K562 (cell line): ENCODE measurements around the gene ALDH8A1. TPM values are rescaled to one million over a fixed set of nuclear protein-coding genes. Genes with fewer than 3 reads are reported as not detected.

Source experiments
- ATAC-seq: fragments of 200-7000 bp; cut with Tn5 transposase; 3 replicates; pipeline ENCODE4 v1.9.1; 2020; ENCODE audit warnings: moderate library complexity
- BruUV-seq: library from RNA; stranded (reverse); fragments of 400-500 nt; replicated peaks from 2 replicates; lab custom pipeline; 2021; lab: Mats Ljungman, UMichigan
- CTCF ChIA-PET: fragments of 300-600 bp; formaldehyde crosslinking; extraction: SDS; loops from one replicate; lab custom pipeline; 2021; ENCODE audit warnings: low intra/inter-chr PET ratio; lab: Yijun Ruan, JAX
- POLR2A ChIA-PET: fragments of 300-600, 350-650 bp; sonication (Branson Sonifier 250); formaldehyde crosslinking; extraction: SDS; loops from one replicate; lab custom pipeline; 2021; ENCODE audit warnings: antibody characterized with exemption, inconsistent platforms; lab: Yijun Ruan, JAX
- DNase-seq, 4 experiments: peaks; one replicate each; pipeline versions ENCODE4 v3.0.0 to v3.0.0-alpha.2; 2011 to 2018; ENCODE audit warnings: low spot score in 3 of 4, mixed read lengths in 3 of 4; ENCODE audit errors: extremely low read depth in 1 of 4
- FAIRE-seq: peaks from 2 replicates; lab custom pipeline; 2011; peaks lifted over from hg19 to GRCh38; lab: Jason Lieb, UNC
- H2AFZ ChIP-seq: 2 replicates; pipeline ENCODE4 v1.6.0; 2011; ENCODE audit warnings: low read depth, low read length, control low read depth, inconsistent platforms
- H3K27ac ChIP-seq: fragments of 200-600 bp; 3 replicates; pipeline ENCODE4 v1.8.0; 2011; ENCODE audit warnings: low read depth, mild to moderate bottlenecking, control low read depth, inconsistent platforms, low read length, moderate library complexity, mixed read lengths; ENCODE audit errors: extremely low read depth
- H3K27me3 ChIP-seq, 2 experiments: fragments of 300-600 bp in 1 of 2; 2 replicates in 1 of 2; 3 replicates in 1 of 2; pipeline versions ENCODE4 v1.6.0 to v1.8.0; 2011; ENCODE audit warnings: inconsistent platforms in 2 of 2, low read length in 2 of 2, mild to moderate bottlenecking in 1 of 2, mixed read lengths in 1 of 2, moderate library complexity in 1 of 2; ENCODE audit not compliant: control insufficient read depth in 2 of 2, insufficient read depth in 2 of 2
- H3K36me3 ChIP-seq: fragments of 300-600 bp; 3 replicates; pipeline ENCODE4 v1.8.0; 2011; ENCODE audit warnings: mild to moderate bottlenecking, low read length, inconsistent platforms; ENCODE audit not compliant: control insufficient read depth, insufficient read depth
- H3K4me1 ChIP-seq, 2 experiments: fragments of 200-600 bp in 1 of 2; replicated peaks in 1 of 2; 2 replicates in 1 of 2; 3 replicates in 1 of 2; pipeline versions ENCODE4 v1.5.1 to v1.8.0; 2011; ENCODE audit warnings: inconsistent platforms in 2 of 2, low read length in 2 of 2, mild to moderate bottlenecking in 1 of 2, mixed read lengths in 1 of 2, moderate library complexity in 1 of 2; ENCODE audit not compliant: control insufficient read depth in 2 of 2, insufficient read depth in 2 of 2
- H3K4me2 ChIP-seq: 2 replicates; pipeline ENCODE4 v1.6.1; 2011; ENCODE audit warnings: low read length, control low read depth, inconsistent platforms, mixed read lengths; ENCODE audit not compliant: insufficient read depth
- H3K4me3 ChIP-seq: fragments of 200-600 bp; sonication (generic), shearing (Covaris generic); 2 replicates; pipeline ENCODE4 v1.5.1; 2016; ENCODE audit warnings: control low read depth, inconsistent platforms
- H3K79me2 ChIP-seq: fragments of 200-600 bp; 3 replicates; pipeline ENCODE4 v1.8.0; 2011; ENCODE audit warnings: low read length, inconsistent platforms; ENCODE audit not compliant: control insufficient read depth, insufficient read depth
- H3K9ac ChIP-seq, 2 experiments: 2 replicates each; pipeline versions ENCODE4 v1.6.0 to v1.6.1; 2011; ENCODE audit warnings: low read depth in 2 of 2, low read length in 2 of 2, control low read depth in 1 of 2, inconsistent platforms in 1 of 2, mild to moderate bottlenecking in 1 of 2, mixed read lengths in 1 of 2; ENCODE audit not compliant: insufficient read depth in 1 of 2
- H3K9me1 ChIP-seq: one replicate; pipeline ENCODE4 v1.6.0; 2011; ENCODE audit warnings: inconsistent platforms, mild to moderate bottlenecking, low read length, moderate library complexity; ENCODE audit not compliant: control insufficient read depth, insufficient read depth
- H3K9me3 ChIP-seq: replicated peaks from 2 replicates; pipeline ENCODE4 v1.5.1; 2011; ENCODE audit warnings: low read depth, low read length, inconsistent platforms; ENCODE audit not compliant: control insufficient read depth, insufficient read depth
- H4K20me1 ChIP-seq: replicated peaks from 2 replicates; pipeline ENCODE4 v1.6.1; 2011; ENCODE audit warnings: low read length, inconsistent platforms, mixed read lengths; ENCODE audit not compliant: control insufficient read depth, insufficient read depth
- JUND ChIP-seq, 2 experiments: IDR thresholded peaks; 2 replicates in 1 of 2; 3 replicates in 1 of 2; pipeline ENCODE4 v1.6.1; 2011; ENCODE audit warnings: borderline replicate concordance in 2 of 2, low read depth in 2 of 2, low read length in 2 of 2, improper control_type of control experiment in 1 of 2, missing biosample characterization in 1 of 2, missing genetic modification characterization in 1 of 2, missing genetic modification reagents in 1 of 2
- KAT2B ChIP-seq: IDR thresholded peaks from one replicate; pipeline ENCODE4 v1.6.1; 2012; ENCODE audit warnings: low read depth, mild to moderate bottlenecking, control low read depth, inconsistent platforms, low read length, moderate library complexity
- MLX ChIP-seq, 2 experiments: fragments of 450-650 bp in 1 of 2; sonication (generic) in 1 of 2; formaldehyde crosslinking; conservative IDR thresholded peaks; 2 replicates each; pipeline versions ENCODE4 v1.4.0 to v1.8.1; 2020 to 2022; ENCODE audit warnings: mild to moderate bottlenecking in 1 of 2, missing genetic modification reagents in 1 of 2
- ZNF512 ChIP-seq: IDR thresholded peaks from 2 replicates; pipeline ENCODE4 v1.6.1; 2016; ENCODE audit warnings: missing genetic modification characterization, missing compliant biosample characterization
- ZNF75A ChIP-seq: fragments of 450-650 bp; formaldehyde crosslinking; IDR thresholded peaks from 2 replicates; pipeline ENCODE4 v1.4.0; 2020; ENCODE audit warnings: mild to moderate bottlenecking
- WGBS: fragments of 100-300 bp; shearing (Covaris generic); methylation state at CpG from one replicate; pipeline ENCODE4 v1.1.6; 2016; ENCODE audit warnings: low coverage, mixed read lengths; ENCODE audit not compliant: insufficient coverage; ENCODE audit errors: missing lambda C conversion rate; 5-methylcytosine and 5-hydroxymethylcytosine counted together
- in situ Hi-C: fragments of 300-500 bp; cut with MboI; formaldehyde crosslinking; loops from 4 replicates; pipeline ENCODE4 v1.15.0; 2018; ENCODE audit warnings: inconsistent platforms, mixed read lengths
- intact Hi-C: fragments of 100-400 bp; cut with micrococcal nuclease; formaldehyde crosslinking; loops from 2 replicates; pipeline ENCODE4 v1.14.2; 2022
- polyA plus RNA-seq, 8 experiments: library from polyadenylated mRNA; depleted of rRNA in 4 of 8; stranded (reverse) in 5 of 8; unstranded in 3 of 8; fragments of >200 nt; fragmentation: Nextera tagmentation in 2 of 8; fragmentation: Illumina TruSeq in 1 of 8; extraction: Ambion mirVana in 2 of 8; extraction: Trizol in 1 of 8; gene quantifications; 2 replicates each; pipeline versions ENCODE4 v1.2.1 to v1.2.3, GENCODE V29; 2011 to 2014; ENCODE audit warnings: inconsistent platforms in 1 of 8, missing spikeins in 1 of 8
- total RNA-seq, 7 experiments: library from RNA; depleted of rRNA in 6 of 7; stranded (reverse); fragments of >200 nt in 6 of 7; fragmentation: Illumina TruSeq in 2 of 7; extraction: Trizol in 2 of 7; gene quantifications; 2 replicates each; pipeline versions ENCODE4 v1.2.1 to v1.2.3, GENCODE V29; 2011 to 2021; ENCODE audit warnings: low replicate concordance in 1 of 7
- TF ChIP-seq, protein P1 (sequence below): fragments of 250-450 bp; sonication (Bioruptor Pico); IDR thresholded peaks from 2 replicates; pipeline ENCODE4 v1.4.0; 2020; ENCODE audit warnings: mild to moderate bottlenecking, moderate library complexity

The ALDH8A1 gene
- total and polyA plus RNA-seq, 9 of the 15 experiments (the other 6 are each of a cell fraction or from before 2014, with no cell fraction given) = 0.03 to 0.18 (median 0.04) TPM; not detected in 2

- TF ChIP-seq ZNF512 (tag) = no peak
Measured at GRCh38 chr6:134875367-134875766, 74.5 kb downstream of the ALDH8A1 start (continued).

- Histone ChIP-seq H3K9ac (no peak overlapping the region), H2AFZ (no peak overlapping the region), H3K4me2 (no peak overlapping the region), H3K79me2 (no peaks in the 10 kb centered on the region), H3K27ac (no peak overlapping the region), H3K27me3 (peaks cover 5 to 10% of the 10 kb centered on the region in 2 experiments; a peak in 4 of 5 replicates), H3K36me3 (no peaks in the 10 kb centered on the region), H3K4me1 (no peaks in the 10 kb centered on the region; a peak in 1 of 5 replicates), H3K4me3 (no peak overlapping the region), H3K9me1 (no peaks in the 10 kb centered on the region), H4K20me1 (no peaks in the 10 kb centered on the region), H3K9me3 (no peaks in the 10 kb centered on the region)
- ChIA-PET CTCF (no interaction called here), POLR2A (interaction anchor here (1.3 kb wide), 1 partner anchor 11 kb away, joined by 3 read pairs; no protein-coding TSS in a partner anchor)
- DNase-seq (no peak), FAIRE-seq (no peak), ATAC-seq (no peak)
- BruUV-seq = no TSS peak
- in situ Hi-C loops (no loop called here), intact Hi-C loops (no loop called here)
- TF ChIP-seq, protein P1, sequence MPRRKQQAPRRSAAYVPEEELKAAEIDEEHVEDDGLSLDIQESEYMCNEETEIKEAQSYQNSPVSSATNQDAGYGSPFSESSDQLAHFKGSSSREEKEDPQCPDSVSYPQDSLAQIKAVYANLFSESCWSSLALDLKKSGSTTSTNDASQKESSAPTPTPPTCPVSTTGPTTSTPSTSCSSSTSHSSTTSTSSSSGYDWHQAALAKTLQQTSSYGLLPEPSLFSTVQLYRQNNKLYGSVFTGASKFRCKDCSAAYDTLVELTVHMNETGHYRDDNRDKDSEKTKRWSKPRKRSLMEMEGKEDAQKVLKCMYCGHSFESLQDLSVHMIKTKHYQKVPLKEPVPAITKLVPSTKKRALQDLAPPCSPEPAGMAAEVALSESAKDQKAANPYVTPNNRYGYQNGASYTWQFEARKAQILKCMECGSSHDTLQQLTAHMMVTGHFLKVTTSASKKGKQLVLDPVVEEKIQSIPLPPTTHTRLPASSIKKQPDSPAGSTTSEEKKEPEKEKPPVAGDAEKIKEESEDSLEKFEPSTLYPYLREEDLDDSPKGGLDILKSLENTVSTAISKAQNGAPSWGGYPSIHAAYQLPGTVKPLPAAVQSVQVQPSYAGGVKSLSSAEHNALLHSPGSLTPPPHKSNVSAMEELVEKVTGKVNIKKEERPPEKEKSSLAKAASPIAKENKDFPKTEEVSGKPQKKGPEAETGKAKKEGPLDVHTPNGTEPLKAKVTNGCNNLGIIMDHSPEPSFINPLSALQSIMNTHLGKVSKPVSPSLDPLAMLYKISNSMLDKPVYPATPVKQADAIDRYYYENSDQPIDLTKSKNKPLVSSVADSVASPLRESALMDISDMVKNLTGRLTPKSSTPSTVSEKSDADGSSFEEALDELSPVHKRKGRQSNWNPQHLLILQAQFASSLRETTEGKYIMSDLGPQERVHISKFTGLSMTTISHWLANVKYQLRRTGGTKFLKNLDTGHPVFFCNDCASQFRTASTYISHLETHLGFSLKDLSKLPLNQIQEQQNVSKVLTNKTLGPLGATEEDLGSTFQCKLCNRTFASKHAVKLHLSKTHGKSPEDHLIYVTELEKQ = no peak
- TF ChIP-seq JUND (IDR thresholded peaks at IDR 0.05; ENCODE audit: borderline replicate concordance, low read depth, low read length) (no peak), JUND (tag; IDR thresholded peaks at IDR 0.05; ENCODE audit: borderline replicate concordance, low read depth, low read length) (no peak), KAT2B (no peak), MLX (CRISPR knock-in tag; conservative IDR thresholded peaks at IDR 0.05) (no peak), ZNF75A (CRISPR knock-in tag) (no peak)
- WGBS = 21% methylated on average over 7 of the region's 7 CpGs
Measured at GRCh38 chr6:134873500-134874388, 76.2 kb downstream of the ALDH8A1 start.
